T-cell (primary cell): ENCODE results near the gene GNPTG. TPM values are rescaled to one million over a fixed set of nuclear protein-coding genes. Genes with fewer than 3 reads are reported as not detected.

Experiments
- ATAC-seq, 4 experiments: fragments of 200-7000 bp in 3 of 4; fragments of 150-1000 bp in 1 of 4; cut with Tn5 transposase; replicated peaks in 1 of 4; 1 replicate in 3 of 4; 2 replicates in 1 of 4; pipeline ENCODE4 v1.10.0; 2021; ENCODE audit warnings: moderate library complexity in 3 of 4, mild to moderate bottlenecking in 2 of 4, moderate number of reproducible peaks in 1 of 4
- CTCF ChIA-PET, 2 donors: fragments of 300-600 bp; sonication (Branson Sonifier 250); formaldehyde crosslinking; loops; one replicate each; lab custom pipeline; 2022; ENCODE audit warnings: antibody characterized with exemption in 2 of 2; lab: Charles Lee
- POLR2A ChIA-PET, 2 donors: fragments of 300-600 bp; sonication (Branson Sonifier 250); formaldehyde crosslinking; loops; one replicate each; lab custom pipeline; 2022; ENCODE audit warnings: antibody characterized with exemption in 2 of 2; lab: Charles Lee
- DNase-seq, 35 experiments: peaks; one replicate each; pipeline versions ENCODE4 v3.0.0 to v3.0.0-alpha.2; 2013 to 2023
- H3K27ac ChIP-seq: one replicate; pipeline ENCODE4 v1.5.1; 2013; ENCODE audit warnings: low read length
- H3K27me3 ChIP-seq, 2 experiments: replicated peaks in 1 of 2; 1 replicate in 1 of 2; 2 replicates in 1 of 2; pipeline versions ENCODE4 v1.6.1 to v1.7.0; 2013; ENCODE audit warnings: low read length in 1 of 2, mixed read lengths in 1 of 2; ENCODE audit not compliant: control insufficient read depth in 2 of 2, insufficient read depth in 2 of 2; ENCODE audit errors: extremely low read depth in 1 of 2
- H3K36me3 ChIP-seq, 2 donors: 1 replicate in 1 of 2; 2 replicates in 1 of 2; pipeline versions ENCODE4 v1.6.1 to v1.7.0; 2013; ENCODE audit warnings: low read length in 1 of 2; ENCODE audit not compliant: control insufficient read depth in 2 of 2, insufficient read depth in 1 of 2; ENCODE audit errors: extremely low read depth in 1 of 2
- H3K4me1 ChIP-seq, 2 experiments: 1 replicate in 1 of 2; 2 replicates in 1 of 2; pipeline versions ENCODE4 v1.6.1 to v1.7.0; 2013; ENCODE audit warnings: low read length in 2 of 2, mixed read lengths in 1 of 2; ENCODE audit not compliant: insufficient read depth in 2 of 2, control insufficient read depth in 1 of 2; ENCODE audit errors: extremely low read depth in 1 of 2
- H3K4me3 ChIP-seq, 2 donors: 1 replicate in 1 of 2; 2 replicates in 1 of 2; pipeline versions ENCODE4 v1.5.1 to v1.7.0; 2013; ENCODE audit warnings: mild to moderate bottlenecking in 2 of 2, low read length in 1 of 2, moderate library complexity in 1 of 2; ENCODE audit not compliant: control insufficient read depth in 1 of 2; ENCODE audit errors: extremely low read depth in 1 of 2
- H3K9me3 ChIP-seq: 2 replicates; pipeline ENCODE4 v1.7.0; 2013
- H3K27ac Mint-ChIP-seq, 2 donors: one replicate each; pipeline ENCODE4 v1.8.0; 2020 to 2021; ENCODE audit warnings: mild to moderate bottlenecking in 2 of 2, mixed read lengths in 2 of 2
- H3K27me3 Mint-ChIP-seq, 2 donors: one replicate each; pipeline ENCODE4 v1.8.0; 2021 to 2022; ENCODE audit warnings: mixed read lengths in 2 of 2
- H3K36me3 Mint-ChIP-seq: one replicate; pipeline ENCODE4 v1.8.0; 2021; ENCODE audit warnings: mixed read lengths
- H3K4me1 Mint-ChIP-seq, 3 donors: one replicate each; pipeline ENCODE4 v1.8.0; 2020 to 2022; ENCODE audit warnings: mixed read lengths in 3 of 3, mild to moderate bottlenecking in 1 of 3
- H3K4me3 Mint-ChIP-seq, 3 donors: one replicate each; pipeline ENCODE4 v1.8.0; 2020 to 2022; ENCODE audit warnings: mild to moderate bottlenecking in 3 of 3, mixed read lengths in 3 of 3, moderate library complexity in 3 of 3
- H3K9me3 Mint-ChIP-seq, 3 donors: one replicate each; pipeline ENCODE4 v1.8.0; 2020 to 2022; ENCODE audit warnings: mixed read lengths in 3 of 3
- WGBS: methylation state at CpG from one replicate; pipeline ENCODE4 v1.1.5; 2013; ENCODE audit warnings: missing lambda C conversion rate; ENCODE audit not compliant: insufficient coverage; 5-methylcytosine and 5-hydroxymethylcytosine counted together
- total RNA-seq, 35 experiments: library from RNA in 6 of 35; stranded (reverse) in 6 of 35; fragments of 120-200 nt in 1 of 35; gene quantifications; one replicate each; pipeline versions ENCODE4 v1.2.1 to v1.2.4 and lab custom pipeline; 2013 to 2026

Gene GNPTG
- total RNA-seq, 5 donors from 2014 or later (not counting 1 experiment from before 2014, with no cell fraction given), result 42.6 to 66.5 (median 63.1) TPM

DNA sequence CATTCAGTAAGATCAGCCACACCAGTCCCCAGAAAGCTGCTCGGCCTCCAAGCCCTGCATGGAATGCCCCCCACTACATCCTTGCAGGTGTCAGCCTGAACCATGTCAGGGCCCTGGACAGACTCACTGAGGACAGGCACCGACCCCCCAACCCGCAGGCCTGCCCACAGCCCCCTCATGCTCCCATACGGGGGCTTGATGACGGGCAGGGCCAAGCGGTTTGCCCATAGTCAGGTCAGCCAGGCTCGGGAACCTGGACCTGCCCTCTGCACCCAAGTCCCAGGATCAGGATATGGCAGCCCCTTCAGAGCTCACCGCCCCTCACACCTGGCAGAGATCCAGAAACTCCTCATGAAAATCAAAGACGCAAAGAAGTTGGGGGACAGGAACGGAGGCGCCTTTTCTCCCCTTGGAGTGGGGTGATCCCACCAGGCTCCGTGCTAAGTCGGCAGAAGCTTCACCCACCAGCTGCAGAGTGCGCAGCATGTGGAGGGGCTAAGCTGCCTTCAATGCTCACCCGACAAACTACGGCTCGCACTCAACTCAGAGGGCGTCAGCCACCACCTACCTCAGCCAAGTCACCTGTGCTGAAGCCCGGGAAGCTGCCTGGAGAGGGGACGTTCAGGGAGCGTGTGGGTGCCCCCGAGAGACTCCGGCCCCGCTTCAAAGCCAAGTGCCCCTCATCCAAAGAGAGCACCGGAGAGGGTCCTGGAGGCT, 26.5 kb downstream of the GNPTG start:
- Histone ChIP-seq H3K4me3 (no peak overlapping the region), H3K27me3 (peaks cover 0 to 2% of the 10 kb centered on the region in 2 experiments), H3K36me3 (peaks cover 21 to 27% of the 10 kb centered on the region in 2 donors), H3K27ac (no peak overlapping the region), H3K9me3 (no peaks in the 10 kb centered on the region), H3K4me1 (peaks cover 3 to 20% of the 10 kb centered on the region in 2 experiments)
- ATAC-seq, result no peak
- WGBS, result 96% methylated on average over 22 of the region's 25 CpGs
- H3K27me3 Mint-ChIP-seq, result no peaks in the 10 kb centered on the region
- H3K9me3 Mint-ChIP-seq, result no peaks in the 10 kb centered on the region
- H3K4me1 Mint-ChIP-seq, result peaks cover 15 to 20% (median 16%) of the 10 kb centered on the region in 3 donors
- ChIA-PET CTCF (interaction anchor here (0.5 to 0.9 kb wide), 2 partner anchors 11 to 300 kb away, joined by 3 to 7 read pairs; partner anchors contain the start of gene JPT2 (in 1 of the 2)), POLR2A (interaction anchor here in 1 of 2 donors (0.5 kb wide), 1 partner anchor 1296 kb away, joined by 5 read pairs; no protein-coding TSS in a partner anchor)
- H3K4me3 Mint-ChIP-seq, result peak overlapping the region; percentile 61 to 66 (median 62)
- peaks cover 11% of the 10 kb centered on the region for H3K36me3 Mint-ChIP-seq
- no peak for DNase-seq
- peak overlapping the region in 1 of 2 donors; percentile 70 for H3K27ac Mint-ChIP-seq

DNA sequence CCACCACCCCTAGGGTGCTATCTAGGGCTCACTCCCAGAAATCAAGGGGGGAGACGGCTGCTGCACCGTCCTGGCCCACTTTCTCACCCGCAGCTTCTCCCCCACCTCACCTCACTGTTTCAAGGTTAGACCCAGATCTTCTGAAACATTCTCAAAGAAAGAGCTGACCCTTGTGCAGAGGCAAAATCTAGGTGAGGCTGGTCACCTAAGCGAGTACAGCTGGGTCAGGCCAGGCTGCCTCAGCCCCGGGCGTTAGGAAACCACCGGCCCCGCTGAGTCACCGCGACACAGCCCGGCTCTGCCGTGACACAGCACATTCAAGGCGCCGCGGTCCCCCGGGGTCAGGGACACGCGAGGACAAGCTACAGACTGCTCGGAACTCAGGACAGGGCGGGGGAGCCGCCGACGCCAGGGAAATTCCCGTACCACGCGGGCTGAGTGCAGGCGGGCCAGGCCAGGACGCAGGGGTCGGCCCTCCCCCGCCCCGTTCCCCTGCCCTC, 27.1 kb downstream of the GNPTG start:
- Mint-ChIP-seq H3K9me3 (no peaks in the 10 kb centered on the region), H3K4me1 (peaks cover 15 to 20% (median 16%) of the 10 kb centered on the region in 3 donors), H3K27me3 (no peaks in the 10 kb centered on the region), H3K4me3 (peak overlapping the region; percentile 61 to 66 (median 62)), H3K36me3 (peaks cover 11% of the 10 kb centered on the region), H3K27ac (peak overlapping the region in 1 of 2 donors; percentile 58)
- Histone ChIP-seq H3K4me1 (peaks cover 3 to 20% of the 10 kb centered on the region in 2 experiments), H3K27ac (no peak overlapping the region), H3K9me3 (no peaks in the 10 kb centered on the region), H3K27me3 (peaks cover 0 to 2% of the 10 kb centered on the region in 2 experiments), H3K4me3 (peak overlapping the region; percentile 21 to 32), H3K36me3 (peaks cover 27 to 31% of the 10 kb centered on the region in 2 donors)
- ATAC-seq (peak; percentile 41 to 69 (median 54)), DNase-seq (peak in 33 of 35 experiments; percentile 10 to 78 (median 42))
- WGBS, result 11% methylated on average over 30 of the region's 31 CpGs
- CTCF ChIA-PET, result interaction anchor here (0.9 to 1.0 kb wide), 2 partner anchors 14 to 299 kb away, joined by 3 read pairs; partner anchors contain the start of gene JPT2 (in 1 of the 2)
- POLR2A ChIA-PET, result interaction anchor here in 1 of 2 donors (0.5 to 0.6 kb wide), 3 partner anchors 236 to 1296 kb away, joined by 3 to 5 read pairs (median 5); no protein-coding TSS in a partner anchor

GRCh38 chr16:1379304-1380076, 27.8 kb downstream of the GNPTG start:
- 6% methylated on average over 62 of the region's 95 CpGs for WGBS
- peaks cover 3 to 20% of the 10 kb centered on the region in 2 experiments for H3K4me1 ChIP-seq
- peak overlapping the region; percentile 21 to 32 for H3K4me3 ChIP-seq
- H3K36me3 ChIP-seq, result peaks cover 29 to 31% of the 10 kb centered on the region in 2 donors
- ChIA-PET CTCF (interaction anchor here (0.6 to 1.0 kb wide), 3 partner anchors 14 to 699 kb away, joined by 3 to 5 read pairs (median 3); partner anchors contain the start of gene JPT2 (in 1 of the 2)), POLR2A (interaction anchor here in 1 of 2 donors (0.5 to 0.6 kb wide), 5 partner anchors 13 to 326 kb away, joined by 3 to 12 read pairs (median 5); no protein-coding TSS in a partner anchor)
- peaks cover 0 to 2% of the 10 kb centered on the region in 2 experiments for H3K27me3 ChIP-seq
- DNase-seq (peak; percentile 6 to 78 (median 48)), ATAC-seq (peak; percentile 72 to 82 (median 80))
- H3K4me1 Mint-ChIP-seq, result peaks cover 15 to 20% (median 16%) of the 10 kb centered on the region in 3 donors
- no peaks in the 10 kb centered on the region for H3K9me3 ChIP-seq
- no peaks in the 10 kb centered on the region for H3K9me3 Mint-ChIP-seq
- no peak overlapping the region for H3K27ac ChIP-seq
- H3K4me3 Mint-ChIP-seq, result peak overlapping the region; percentile 69 to 81 (median 75)
- H3K27ac Mint-ChIP-seq, result peak overlapping the region; percentile 44 to 74
- no peaks in the 10 kb centered on the region for H3K27me3 Mint-ChIP-seq
- H3K36me3 Mint-ChIP-seq, result peaks cover 11% of the 10 kb centered on the region

DNA sequence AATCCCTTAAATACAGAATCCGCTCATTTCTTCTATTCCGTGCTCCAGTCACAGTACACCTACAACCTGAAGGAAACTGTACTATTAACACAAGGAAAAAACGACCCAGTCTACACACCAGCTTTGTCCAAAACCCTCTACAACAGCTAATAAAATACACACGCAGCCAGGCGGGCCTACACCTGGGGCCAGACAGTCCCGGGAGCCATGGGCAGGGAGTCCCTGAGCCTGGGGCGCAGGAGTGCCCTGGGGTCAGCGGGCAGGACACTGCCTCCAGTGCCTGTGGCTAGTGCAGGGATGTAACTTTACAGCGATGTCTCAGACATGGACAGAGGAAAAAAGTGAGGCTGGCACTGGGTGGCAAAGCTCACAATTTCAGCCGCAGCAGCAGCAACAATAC, 28.5 kb downstream of the GNPTG start:
- POLR2A ChIA-PET, result interaction anchor here in 1 of 2 donors (0.5 to 0.6 kb wide), 3 partner anchors 12 to 15 kb away, joined by 3 to 12 read pairs (median 7); no protein-coding TSS in a partner anchor
- Mint-ChIP-seq H3K36me3 (peaks cover 15% of the 10 kb centered on the region), H3K9me3 (no peaks in the 10 kb centered on the region), H3K27me3 (no peaks in the 10 kb centered on the region), H3K4me3 (peak overlapping the region; percentile 69 to 81 (median 75)), H3K27ac (peak overlapping the region; percentile 44 to 74), H3K4me1 (peaks cover 15 to 20% (median 16%) of the 10 kb centered on the region in 3 donors)
- no peak for ATAC-seq
- no peaks in the 10 kb centered on the region for H3K9me3 ChIP-seq
- peaks cover 3 to 20% of the 10 kb centered on the region in 2 experiments for H3K4me1 ChIP-seq
- no peak overlapping the region for H3K4me3 ChIP-seq
- peaks cover 27 to 30% of the 10 kb centered on the region in 2 donors for H3K36me3 ChIP-seq
- H3K27ac ChIP-seq, result no peak overlapping the region
- 94% methylated on average over 8 of the region's 10 CpGs for WGBS
- no peak for DNase-seq
- H3K27me3 ChIP-seq, result peaks cover 0 to 2% of the 10 kb centered on the region in 2 experiments
- CTCF ChIA-PET, result interaction anchor here (0.6 to 1.1 kb wide), 3 partner anchors 17 to 707 kb away, joined by 3 to 5 read pairs (median 4); no protein-coding TSS in a partner anchor

DNA sequence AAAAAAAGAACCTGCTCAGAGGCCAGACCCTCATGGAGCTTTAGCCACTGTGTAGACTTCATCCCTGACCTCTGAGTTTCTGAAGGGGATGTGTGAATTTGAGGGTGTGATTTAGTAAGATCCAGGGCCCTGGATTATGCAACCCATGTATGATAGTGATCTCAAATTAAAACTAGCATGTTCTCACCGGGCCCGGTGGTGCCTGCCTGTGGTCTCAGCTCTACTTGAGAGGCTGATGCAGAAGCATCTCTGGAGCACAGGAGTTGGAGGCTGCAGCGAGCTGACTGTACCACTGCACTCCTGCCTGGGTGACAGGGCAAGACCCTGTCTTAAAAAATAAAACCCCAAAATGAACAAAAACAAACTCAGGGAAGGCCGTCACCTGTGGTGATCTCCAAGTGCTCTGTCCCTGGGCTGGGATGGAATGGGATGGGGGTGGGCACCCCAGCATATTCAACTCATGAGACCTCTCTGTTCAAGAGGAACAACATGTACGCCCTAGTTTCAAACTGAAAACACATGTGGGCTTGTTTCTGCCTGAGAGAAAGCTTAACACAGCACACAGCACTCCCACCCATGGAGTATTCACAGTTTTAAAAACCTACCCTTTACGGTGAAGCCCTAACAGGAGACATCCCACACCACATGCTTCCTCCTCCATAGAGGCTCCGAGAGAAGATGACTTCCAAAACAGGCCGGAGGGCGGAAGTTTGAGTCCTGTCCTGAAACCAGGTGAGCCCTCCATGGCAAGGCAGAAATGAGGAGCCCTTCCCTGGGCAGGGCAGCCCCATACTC, 30.1 kb downstream of the GNPTG start:
- Mint-ChIP-seq H3K27ac (no peak overlapping the region), H3K36me3 (peaks cover 14% of the 10 kb centered on the region), H3K27me3 (no peaks in the 10 kb centered on the region), H3K9me3 (no peaks in the 10 kb centered on the region), H3K4me1 (peaks cover 15 to 20% (median 16%) of the 10 kb centered on the region in 3 donors), H3K4me3 (no peak overlapping the region)
- DNase-seq (no peak), ATAC-seq (no peak)
- ChIA-PET POLR2A (no interaction called here), CTCF (interaction anchor here in 1 of 2 donors (1.1 kb wide), 1 partner anchor 18 kb away, joined by 3 read pairs; no protein-coding TSS in a partner anchor)
- no peaks in the 10 kb centered on the region for H3K9me3 ChIP-seq
- 67% methylated on average over 3 of the region's 9 CpGs for WGBS
- peaks cover 0 to 2% of the 10 kb centered on the region in 2 experiments for H3K27me3 ChIP-seq
- peaks cover 3 to 20% of the 10 kb centered on the region in 2 experiments for H3K4me1 ChIP-seq
- H3K4me3 ChIP-seq, result no peak overlapping the region
- H3K36me3 ChIP-seq, result peaks cover 22 to 33% of the 10 kb centered on the region in 2 donors
- H3K27ac ChIP-seq, result no peak overlapping the region
